D721Med (cell line): ENCODE data around the gene ABCG8.

Experiments
- DNase-seq: peaks from one replicate; pipeline ENCODE4 v3.0.0; 2011; ENCODE audit warnings: low spot score; ENCODE audit not compliant: insufficient read length
- FAIRE-seq: peaks from 2 replicates; lab custom pipeline; 2011; peaks lifted over from hg19 to GRCh38; lab: Jason Lieb, UNC
- TF ChIP-seq, protein P1 (sequence below): IDR thresholded peaks from 2 replicates; pipeline ENCODE4 v1.5.1; 2012; ENCODE audit warnings: mild to moderate bottlenecking, control low read depth; ENCODE audit not compliant: insufficient read depth; ENCODE audit errors: missing control alignments

ABCG8 gene

DNA sequence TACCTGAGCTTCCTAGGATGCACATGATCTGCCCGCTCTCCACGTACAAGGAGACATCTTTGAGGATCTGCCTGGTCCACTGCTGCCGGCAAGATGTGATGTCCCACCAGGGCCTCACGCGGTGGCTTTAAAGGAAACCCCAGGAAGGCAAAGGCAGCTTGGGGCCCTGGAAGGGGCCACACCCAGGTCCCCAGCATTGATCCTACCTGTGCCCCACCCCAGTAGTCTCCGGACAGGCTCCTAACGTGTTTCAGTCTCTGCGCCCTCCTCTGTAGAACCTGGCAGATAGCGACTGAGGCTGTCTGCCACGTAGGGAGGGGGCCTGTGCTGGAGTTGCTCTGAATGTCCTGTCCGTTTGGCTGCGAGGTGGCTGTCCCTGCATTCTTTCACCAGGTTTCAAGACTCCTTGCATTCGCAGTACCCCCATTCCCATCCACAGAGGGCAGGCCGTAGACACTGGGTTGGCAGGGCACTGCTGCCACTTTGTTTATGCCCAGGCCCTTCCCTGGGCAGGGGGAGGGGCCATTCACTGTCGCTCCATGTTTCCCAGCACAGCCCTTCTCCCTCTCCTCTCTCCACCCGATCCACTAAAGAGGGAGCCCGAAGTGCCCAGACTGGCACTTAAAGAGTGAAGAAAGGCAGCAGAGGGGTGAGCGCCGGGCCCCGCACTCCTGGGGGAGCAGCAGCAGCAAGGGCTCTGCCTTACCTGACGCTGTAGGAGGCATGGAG is 776 bp upstream of the ABCG8 start:
- TF ChIP-seq, protein P1, sequence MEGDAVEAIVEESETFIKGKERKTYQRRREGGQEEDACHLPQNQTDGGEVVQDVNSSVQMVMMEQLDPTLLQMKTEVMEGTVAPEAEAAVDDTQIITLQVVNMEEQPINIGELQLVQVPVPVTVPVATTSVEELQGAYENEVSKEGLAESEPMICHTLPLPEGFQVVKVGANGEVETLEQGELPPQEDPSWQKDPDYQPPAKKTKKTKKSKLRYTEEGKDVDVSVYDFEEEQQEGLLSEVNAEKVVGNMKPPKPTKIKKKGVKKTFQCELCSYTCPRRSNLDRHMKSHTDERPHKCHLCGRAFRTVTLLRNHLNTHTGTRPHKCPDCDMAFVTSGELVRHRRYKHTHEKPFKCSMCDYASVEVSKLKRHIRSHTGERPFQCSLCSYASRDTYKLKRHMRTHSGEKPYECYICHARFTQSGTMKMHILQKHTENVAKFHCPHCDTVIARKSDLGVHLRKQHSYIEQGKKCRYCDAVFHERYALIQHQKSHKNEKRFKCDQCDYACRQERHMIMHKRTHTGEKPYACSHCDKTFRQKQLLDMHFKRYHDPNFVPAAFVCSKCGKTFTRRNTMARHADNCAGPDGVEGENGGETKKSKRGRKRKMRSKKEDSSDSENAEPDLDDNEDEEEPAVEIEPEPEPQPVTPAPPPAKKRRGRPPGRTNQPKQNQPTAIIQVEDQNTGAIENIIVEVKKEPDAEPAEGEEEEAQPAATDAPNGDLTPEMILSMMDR = no peak
- no peak for FAIRE-seq
- DNase-seq = no peak

DNA sequence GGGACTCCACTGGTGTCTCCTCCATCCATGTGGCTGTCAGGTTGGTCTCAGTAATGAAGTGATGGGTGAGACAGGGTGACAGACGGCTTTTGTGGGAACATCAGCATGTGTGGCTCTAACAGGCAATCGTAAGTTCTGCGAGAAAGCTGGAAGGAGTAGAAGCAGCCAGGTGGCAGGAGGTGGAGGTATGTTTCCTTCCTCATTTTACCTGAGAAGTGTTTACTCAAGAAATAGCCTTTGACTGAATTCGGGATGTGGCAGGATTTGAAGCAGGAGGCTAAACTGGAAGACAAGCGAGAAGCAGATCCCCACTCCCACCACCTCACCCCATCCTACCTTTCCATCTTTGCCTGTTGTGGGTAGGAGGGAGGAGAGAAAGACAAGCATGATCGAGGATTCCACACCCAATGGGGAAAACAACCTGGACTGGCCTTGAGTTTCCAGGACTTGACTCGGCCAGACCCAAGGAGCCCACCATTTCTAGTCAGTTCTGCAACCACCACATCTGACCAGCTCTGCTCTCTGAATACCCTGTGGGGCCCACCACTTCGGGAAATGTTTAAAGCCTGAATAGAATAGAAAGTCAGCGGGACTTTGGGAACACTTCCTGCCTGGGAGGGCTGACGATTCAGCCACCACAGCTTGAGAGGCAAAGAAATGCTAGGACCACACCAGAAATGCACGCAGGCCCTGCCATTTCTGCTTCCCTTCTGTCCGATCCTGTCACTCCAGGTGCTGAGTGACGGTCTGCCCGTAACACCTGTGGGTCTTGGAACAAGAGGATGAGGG is 1.2 kb downstream of the ABCG8 start:
- TF ChIP-seq, protein P1 = no peak
- no peak for DNase-seq
- FAIRE-seq = no peak

DNA sequence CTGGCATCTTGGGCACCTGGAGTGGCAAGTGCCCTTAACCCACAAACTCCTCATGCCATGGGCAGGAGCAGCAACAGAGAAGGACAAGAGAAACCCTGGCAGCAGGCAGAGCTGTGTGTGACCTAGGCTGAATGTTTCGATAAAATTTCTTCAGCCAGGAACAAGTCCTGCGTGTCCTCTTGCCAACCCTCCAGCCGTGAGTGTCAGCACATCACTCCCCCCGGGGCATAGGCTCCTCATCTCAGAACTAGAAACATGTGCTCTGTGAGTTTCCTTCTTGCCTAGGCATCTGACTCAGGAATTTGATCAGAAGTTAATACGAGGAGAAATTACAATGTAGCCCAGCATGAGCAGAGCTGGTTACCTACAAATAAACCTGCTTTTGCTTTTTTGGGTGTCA is 2.2 kb downstream of the ABCG8 start:
- no peak for FAIRE-seq

DNA sequence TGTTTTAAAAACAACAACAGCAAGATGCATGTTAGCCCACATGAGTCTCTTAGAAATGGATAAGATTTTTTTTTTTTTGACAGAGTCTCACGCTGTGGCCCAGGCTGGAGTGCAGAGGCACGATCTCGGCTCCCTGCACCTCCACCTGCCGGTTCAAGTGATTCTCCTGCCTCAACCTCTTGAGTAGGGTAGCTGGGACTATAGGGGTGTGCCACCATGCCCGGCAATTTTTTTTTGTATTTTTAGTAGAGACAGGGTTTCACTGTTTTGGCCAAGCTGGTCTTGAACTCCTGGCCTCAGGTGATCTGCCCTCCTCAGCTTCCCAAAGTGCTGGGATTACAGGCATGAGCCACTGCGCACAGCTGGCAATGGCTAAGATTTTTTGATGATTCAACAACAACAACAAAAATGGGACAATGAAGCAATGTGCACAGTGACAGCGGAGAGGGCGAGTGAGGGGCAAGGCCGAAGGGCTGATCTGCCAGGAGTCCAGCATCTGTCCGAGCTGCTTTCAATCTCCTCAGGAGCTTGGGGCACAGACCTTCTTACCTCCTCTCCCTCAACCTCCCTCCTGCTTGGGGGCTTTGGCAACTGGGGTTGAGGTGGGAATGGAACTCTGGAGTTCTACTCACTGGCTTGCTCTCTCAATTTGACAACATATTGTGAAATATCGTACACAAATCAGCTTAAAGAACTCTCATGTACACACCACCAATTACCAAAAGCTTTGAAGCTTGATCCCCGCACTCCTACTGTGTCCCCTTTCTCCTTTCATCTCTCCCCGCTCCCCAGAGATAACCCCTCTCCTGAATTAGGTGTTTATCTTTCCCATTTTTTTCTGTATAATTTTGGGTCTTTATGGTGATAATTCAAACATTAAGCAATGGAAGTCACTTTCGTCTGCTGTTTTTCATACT is 3.4 kb downstream of the ABCG8 start:
- FAIRE-seq (no peak), DNase-seq (no peak)
- TF ChIP-seq, protein P1 = no peak

More for the DNA sequence above, 2.2 kb downstream of the ABCG8 start:
- TF ChIP-seq, protein P1 = no peak
- DNase-seq = no peak

DNA sequence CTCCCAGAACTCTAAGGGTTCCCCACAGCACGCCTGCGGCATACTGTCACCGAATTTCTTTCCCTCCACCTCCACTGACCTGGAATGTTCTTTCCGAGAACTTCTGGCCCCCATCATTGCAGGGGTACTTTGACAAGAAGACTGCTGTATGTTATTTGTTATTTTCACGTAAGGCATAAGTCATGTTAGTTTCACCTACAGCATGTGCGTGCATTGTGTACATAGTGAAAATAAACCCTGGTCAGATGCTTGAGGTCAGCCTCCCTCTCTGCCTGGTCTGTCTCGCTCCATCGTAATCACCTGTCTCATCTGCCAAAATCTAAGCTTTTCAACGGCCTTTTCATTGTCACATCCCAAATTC is 4.1 kb downstream of the ABCG8 start:
- TF ChIP-seq, protein P1 = no peak
- DNase-seq = no peak
- FAIRE-seq = no peak

DNA sequence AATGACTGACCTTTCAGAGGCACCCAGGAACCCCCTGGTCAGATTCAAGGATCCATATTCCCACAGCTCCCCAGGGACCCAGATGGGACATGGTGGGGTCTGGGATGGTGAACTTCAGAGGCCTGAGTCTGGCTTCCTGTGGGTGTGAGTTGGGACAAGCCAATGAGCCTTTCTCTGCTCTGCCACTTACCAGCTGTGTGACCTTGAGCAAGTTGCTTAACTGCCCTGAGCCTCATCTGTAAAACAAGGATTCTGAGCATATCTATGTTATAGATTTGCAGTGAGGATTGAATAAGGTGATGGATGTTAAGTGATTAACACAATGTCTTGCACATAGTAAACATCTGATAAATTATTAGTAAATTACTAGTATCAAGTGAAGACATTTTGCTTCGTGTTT is 6.4 kb downstream of the ABCG8 start:
- FAIRE-seq (no peak), DNase-seq (no peak)
- TF ChIP-seq, protein P1 = no peak
